Trophoblast cell (in vitro differentiated cells and primary cell): ENCODE measurements around the gene KISS1.

ENCODE experiments used
- DNase-seq, 2 donors: peaks; one replicate each; pipeline ENCODE4 v3.0.0-alpha.2; 2016
- H2AFZ ChIP-seq: 2 replicates; pipeline ENCODE4 v1.6.1; 2013; ENCODE audit warnings: low read length, moderate library complexity, mild to moderate bottlenecking; ENCODE audit not compliant: insufficient read depth, poor library complexity
- H2AK5ac ChIP-seq: 2 replicates; pipeline ENCODE4 v1.6.1; 2013; ENCODE audit warnings: mild to moderate bottlenecking, low read length
- H2BK120ac ChIP-seq: 2 replicates; pipeline ENCODE4 v1.6.1; 2013; ENCODE audit warnings: low read length, mild to moderate bottlenecking, moderate library complexity; ENCODE audit not compliant: insufficient read depth, poor library complexity
- H2BK12ac ChIP-seq: 2 replicates; pipeline ENCODE4 v1.6.1; 2013; ENCODE audit warnings: mild to moderate bottlenecking, low read length, moderate library complexity
- H2BK5ac ChIP-seq: 2 replicates; pipeline ENCODE4 v1.6.1; 2013; ENCODE audit warnings: low read length, low read depth, moderate library complexity, mild to moderate bottlenecking; ENCODE audit not compliant: poor library complexity
- H3K14ac ChIP-seq: 2 replicates; pipeline ENCODE4 v1.6.1; 2013; ENCODE audit warnings: mild to moderate bottlenecking, low read length
- H3K18ac ChIP-seq: 2 replicates; pipeline ENCODE4 v1.6.1; 2013; ENCODE audit warnings: mild to moderate bottlenecking, low read length
- H3K23ac ChIP-seq: 2 replicates; pipeline ENCODE4 v1.6.1; 2013; ENCODE audit warnings: low read length
- H3K27ac ChIP-seq: 2 replicates; pipeline ENCODE4 v1.5.1; 2013; ENCODE audit warnings: low read depth, mild to moderate bottlenecking, inconsistent platforms, low read length, moderate library complexity
- H3K27me3 ChIP-seq: 2 replicates; pipeline ENCODE4 v1.6.1; 2013; ENCODE audit warnings: inconsistent platforms, mild to moderate bottlenecking, low read length, moderate library complexity; ENCODE audit not compliant: insufficient read depth
- H3K36me3 ChIP-seq, 2 experiments: 1 replicate in 1 of 2; 2 replicates in 1 of 2; pipeline ENCODE4 v1.6.1; 2013; ENCODE audit warnings: low read length in 2 of 2, mild to moderate bottlenecking in 2 of 2, moderate library complexity in 1 of 2; ENCODE audit not compliant: insufficient read depth in 2 of 2, control insufficient read depth in 1 of 2
- H3K4ac ChIP-seq: 2 replicates; pipeline ENCODE4 v1.6.1; 2013; ENCODE audit warnings: low read depth, mild to moderate bottlenecking, low read length, moderate library complexity
- H3K4me1 ChIP-seq, 2 experiments: 1 replicate in 1 of 2; 2 replicates in 1 of 2; pipeline ENCODE4 v1.6.1; 2013; ENCODE audit warnings: low read length in 2 of 2, mild to moderate bottlenecking in 2 of 2, moderate library complexity in 1 of 2; ENCODE audit not compliant: insufficient read depth in 2 of 2, control insufficient read depth in 1 of 2
- H3K4me2 ChIP-seq: 2 replicates; pipeline ENCODE4 v1.6.1; 2013; ENCODE audit warnings: inconsistent platforms, mild to moderate bottlenecking, low read length, moderate library complexity
- H3K4me3 ChIP-seq: 2 replicates; pipeline ENCODE4 v1.5.1; 2013; ENCODE audit warnings: mild to moderate bottlenecking, low read depth, low read length, inconsistent platforms
- H3K79me1 ChIP-seq: one replicate; pipeline ENCODE4 v1.6.1; 2013; ENCODE audit warnings: low read length
- H3K79me2 ChIP-seq: 2 replicates; pipeline ENCODE4 v1.6.1; 2013; ENCODE audit warnings: low read length, mild to moderate bottlenecking; ENCODE audit not compliant: control insufficient read depth, insufficient read depth, poor library complexity
- H3K9ac ChIP-seq: 2 replicates; pipeline ENCODE4 v1.6.1; 2013; ENCODE audit warnings: mild to moderate bottlenecking, low read length
- H3K9me3 ChIP-seq: 2 replicates; pipeline ENCODE4 v1.6.1; 2013; ENCODE audit warnings: low read depth, mild to moderate bottlenecking, control low read depth, inconsistent platforms, low read length; ENCODE audit not compliant: insufficient read depth
- H4K12ac ChIP-seq: 2 replicates; pipeline ENCODE4 v1.6.1; 2013; ENCODE audit warnings: low read depth, mild to moderate bottlenecking, low read length, moderate library complexity
- H4K8ac ChIP-seq: 2 replicates; pipeline ENCODE4 v1.6.1; 2013; ENCODE audit warnings: low read depth, mild to moderate bottlenecking, low read length, moderate library complexity
- H4K91ac ChIP-seq: one replicate; pipeline ENCODE4 v1.6.1; 2013; ENCODE audit warnings: low read depth, mild to moderate bottlenecking, low read length, moderate library complexity
- WGBS: extraction: QIAGEN DNeasy Blood & Tissue Kit; methylation state at CpG from one replicate; pipeline ENCODE4 v1.1.7; 2013; ENCODE audit warnings: missing lambda C conversion rate; ENCODE audit not compliant: insufficient read length, insufficient coverage; ENCODE audit errors: extremely low coverage; 5-methylcytosine and 5-hydroxymethylcytosine counted together

KISS1 gene

GRCh38 chr1:204166219-204166618, 30.1 kb downstream of the KISS1 start, which contains the start of gene REN:
TSS of gene REN (minus strand) at chr1:204166337. CDS start at chr1:204166293, 44 bp downstream.
- H3K27me3 ChIP-seq = no peaks in the 10 kb centered on the region
- no peak within 1 kb of the TSS for H3K4me3 ChIP-seq
- H4K8ac ChIP-seq = no peak within 1 kb of the TSS
- no peak for DNase-seq
- no peak within 1 kb of the TSS for H2AFZ ChIP-seq
- H2BK12ac ChIP-seq = no peak within 1 kb of the TSS
- H3K36me3 ChIP-seq = no peaks in the 10 kb centered on the region
- peaks cover 4% of the 10 kb centered on the region for H3K9me3 ChIP-seq
- no peak within 1 kb of the TSS for H4K12ac ChIP-seq
- H3K79me1 ChIP-seq = no peaks in the 10 kb centered on the region
- WGBS = no CpG with 5 or more reads among the region's 5 CpGs
- H4K91ac ChIP-seq = no peak within 1 kb of the TSS
- H3K4me2 ChIP-seq = no peak within 1 kb of the TSS
- no peaks in the 10 kb centered on the region for H3K4me1 ChIP-seq
- H2BK5ac ChIP-seq = no peak within 1 kb of the TSS
- H3K27ac ChIP-seq = no peak within 1 kb of the TSS
- H3K79me2 ChIP-seq = no peaks in the 10 kb centered on the region
- no peak within 1 kb of the TSS for H2BK120ac ChIP-seq
- H3K9ac ChIP-seq = no peak within 1 kb of the TSS
- H2AK5ac ChIP-seq = no peak within 1 kb of the TSS
- no peak within 1 kb of the TSS for H3K18ac ChIP-seq
- no peak within 1 kb of the TSS for H3K23ac ChIP-seq
- no peak within 1 kb of the TSS for H3K4ac ChIP-seq
- H3K14ac ChIP-seq = no peak within 1 kb of the TSS

- peak; percentile 85 to 89 for DNase-seq
- Histone ChIP-seq H3K14ac (no peak overlapping the region), H4K12ac (no peak overlapping the region), H3K9ac (no peak overlapping the region), H2BK12ac (no peak overlapping the region), H3K4me2 (no peak overlapping the region), H3K79me1 (no peaks in the 10 kb centered on the region), H3K4me1 (no peaks in the 10 kb centered on the region), H2BK5ac (no peak overlapping the region), H3K27ac (no peak overlapping the region), H3K23ac (no peak overlapping the region), H3K36me3 (no peaks in the 10 kb centered on the region), H2BK120ac (no peak overlapping the region), H4K8ac (no peak overlapping the region), H3K18ac (no peak overlapping the region), H3K4me3 (no peak overlapping the region), H2AFZ (no peak overlapping the region), H4K91ac (no peak overlapping the region), H3K4ac (no peak overlapping the region), H2AK5ac (no peak overlapping the region), H3K79me2 (no peaks in the 10 kb centered on the region), H3K27me3 (no peaks in the 10 kb centered on the region), H3K9me3 (peaks cover 2% of the 10 kb centered on the region)
- WGBS = no CpG with 5 or more reads among the region's 7 CpGs
Measured at GRCh38 chr1:204162494-204163074, 33.7 kb downstream of the KISS1 start.

GRCh38 chr1:204161609-204162493, 34.4 kb downstream of the KISS1 start:
- no peak overlapping the region for H4K8ac ChIP-seq
- no peak overlapping the region for H3K23ac ChIP-seq
- no peak overlapping the region for H3K18ac ChIP-seq
- H2BK5ac ChIP-seq = no peak overlapping the region
- no peaks in the 10 kb centered on the region for H3K36me3 ChIP-seq
- H3K27me3 ChIP-seq = no peaks in the 10 kb centered on the region
- no peaks in the 10 kb centered on the region for H3K79me1 ChIP-seq
- no peaks in the 10 kb centered on the region for H3K4me1 ChIP-seq
- H3K27ac ChIP-seq = no peak overlapping the region
- H3K79me2 ChIP-seq = no peaks in the 10 kb centered on the region
- no CpG with 5 or more reads among the region's 14 CpGs for WGBS
- no peak overlapping the region for H4K12ac ChIP-seq
- H3K14ac ChIP-seq = no peak overlapping the region
- H2BK12ac ChIP-seq = peak overlapping the region; percentile 10
- H3K9me3 ChIP-seq = peaks cover 2% of the 10 kb centered on the region
- H2AK5ac ChIP-seq = no peak overlapping the region
- no peak overlapping the region for H3K4me2 ChIP-seq
- no peak overlapping the region for H3K4me3 ChIP-seq
- no peak overlapping the region for H4K91ac ChIP-seq
- H3K9ac ChIP-seq = no peak overlapping the region
- no peak overlapping the region for H2AFZ ChIP-seq
- no peak for DNase-seq
- no peak overlapping the region for H2BK120ac ChIP-seq
- no peak overlapping the region for H3K4ac ChIP-seq

GRCh38 chr1:204157962-204158361, 38.3 kb downstream of the KISS1 start:
- WGBS = no CpG with 5 or more reads among the region's 6 CpGs
- Histone ChIP-seq H2BK12ac (no peak overlapping the region), H3K79me1 (no peaks in the 10 kb centered on the region), H3K4me3 (no peak overlapping the region), H4K12ac (no peak overlapping the region), H2BK120ac (no peak overlapping the region), H3K9ac (no peak overlapping the region), H2AFZ (no peak overlapping the region), H3K27ac (no peak overlapping the region), H3K4me1 (no peaks in the 10 kb centered on the region), H3K36me3 (no peaks in the 10 kb centered on the region), H3K23ac (no peak overlapping the region), H3K9me3 (no peaks in the 10 kb centered on the region), H2BK5ac (no peak overlapping the region), H4K8ac (no peak overlapping the region), H3K79me2 (no peaks in the 10 kb centered on the region), H3K18ac (no peak overlapping the region), H3K4ac (no peak overlapping the region), H3K14ac (no peak overlapping the region), H2AK5ac (no peak overlapping the region), H3K4me2 (no peak overlapping the region), H4K91ac (no peak overlapping the region), H3K27me3 (no peaks in the 10 kb centered on the region)
- DNase-seq = no peak
